Frontal cortex (tissue), 4 donors: ENCODE measurements around the gene ICA1L. TPM values are rescaled to one million over a fixed set of nuclear protein-coding genes. Genes with fewer than 3 reads are reported as not detected.
A peak's percentile ranks its signal among the peaks of the same experiment; 100 is the strongest.
"Not testable (repeated sequence)": the region's sequence is repeated elsewhere in the genome, so short reads cannot be mapped to it uniquely, and the experiment has no call there.

ENCODE experiments used
- DNase-seq, 2 donors: peaks; one replicate each; pipeline ENCODE4 v3.0.0; 2012; ENCODE audit warnings: low spot score in 2 of 2
- FAIRE-seq: peaks from 2 replicates; lab custom pipeline; 2012; peaks lifted over from hg19 to GRCh38; lab: Jason Lieb, UNC
- total RNA-seq: library from RNA; depleted of rRNA; stranded (reverse); fragments of >200 nt; gene quantifications from one replicate; pipeline ENCODE4 v1.2.3, GENCODE V29; 2014
- donor health status: control.
- donor health status: control.
- donor health status: control.

Gene ICA1L
- total RNA-seq, 1 donor from 2014 or later = 88.5 TPM

GRCh38 chr2:202849343-202849742 is 22.2 kb downstream of the ICA1L start:
- FAIRE-seq, DNase-seq: not testable (repeated sequence)

GRCh38 chr2:202848813-202849212 is 22.8 kb downstream of the ICA1L start:
- FAIRE-seq (no peak), DNase-seq (no peak)

GRCh38 chr2:202847693-202848524 is 23.7 kb downstream of the ICA1L start:
- no peak for FAIRE-seq

GRCh38 chr2:202844656-202845055 is 26.9 kb downstream of the ICA1L start:
- FAIRE-seq (no peak), DNase-seq (no peak)

More at GRCh38 chr2:202847693-202848524, 23.7 kb downstream of the ICA1L start:
- no peak for DNase-seq

GRCh38 chr2:202842690-202843089 is 28.9 kb downstream of the ICA1L start:
- no peak for FAIRE-seq
- no peak for DNase-seq

GRCh38 chr2:202841090-202841867 is 30.3 kb downstream of the ICA1L start:
- no peak for FAIRE-seq
- no peak for DNase-seq

GRCh38 chr2:202831242-202832220 is 40.0 kb downstream of the ICA1L start:
- no peak for FAIRE-seq
- peak in 1 of 2 donors; percentile 18 for DNase-seq

GRCh38 chr2:202824901-202825300 is 46.7 kb downstream of the ICA1L start:
- FAIRE-seq = no peak
- no peak for DNase-seq

GRCh38 chr2:202822411-202822810 is 49.2 kb downstream of the ICA1L start:
- FAIRE-seq = no peak
- DNase-seq = no peak

GRCh38 chr2:202821206-202822160 is 50.1 kb downstream of the ICA1L start:
- no peak for FAIRE-seq
- no peak for DNase-seq

GRCh38 chr2:202818321-202818720 is 53.2 kb downstream of the ICA1L start:
- FAIRE-seq = no peak
- no peak for DNase-seq

- DNase-seq = no peak
- FAIRE-seq = no peak
Observed at GRCh38 chr2:202817771-202818170, 53.8 kb downstream of the ICA1L start.

GRCh38 chr2:202815548-202816360 is 55.8 kb downstream of the ICA1L start:
- FAIRE-seq (no peak), DNase-seq (no peak)

GRCh38 chr2:202814226-202814625 is 57.3 kb downstream of the ICA1L start:
- no peak for FAIRE-seq
- DNase-seq = no peak

- FAIRE-seq = no peak
- DNase-seq = no peak
Observed at GRCh38 chr2:202813387-202813786, 58.2 kb downstream of the ICA1L start.

- FAIRE-seq (no peak), DNase-seq (no peak)
Observed at GRCh38 chr2:202808754-202809153, 62.8 kb downstream of the ICA1L start.

GRCh38 chr2:202807431-202808138 is 64.0 kb downstream of the ICA1L start:
- not testable (repeated sequence) for FAIRE-seq, DNase-seq
